Measurements from ENCODE around the gene ANKRD33B.
"Not testable (repeated sequence)": the region's sequence is repeated elsewhere in the genome, so short reads cannot be mapped to it uniquely, and the experiment has no call there.

ANKRD33B gene

DNA sequence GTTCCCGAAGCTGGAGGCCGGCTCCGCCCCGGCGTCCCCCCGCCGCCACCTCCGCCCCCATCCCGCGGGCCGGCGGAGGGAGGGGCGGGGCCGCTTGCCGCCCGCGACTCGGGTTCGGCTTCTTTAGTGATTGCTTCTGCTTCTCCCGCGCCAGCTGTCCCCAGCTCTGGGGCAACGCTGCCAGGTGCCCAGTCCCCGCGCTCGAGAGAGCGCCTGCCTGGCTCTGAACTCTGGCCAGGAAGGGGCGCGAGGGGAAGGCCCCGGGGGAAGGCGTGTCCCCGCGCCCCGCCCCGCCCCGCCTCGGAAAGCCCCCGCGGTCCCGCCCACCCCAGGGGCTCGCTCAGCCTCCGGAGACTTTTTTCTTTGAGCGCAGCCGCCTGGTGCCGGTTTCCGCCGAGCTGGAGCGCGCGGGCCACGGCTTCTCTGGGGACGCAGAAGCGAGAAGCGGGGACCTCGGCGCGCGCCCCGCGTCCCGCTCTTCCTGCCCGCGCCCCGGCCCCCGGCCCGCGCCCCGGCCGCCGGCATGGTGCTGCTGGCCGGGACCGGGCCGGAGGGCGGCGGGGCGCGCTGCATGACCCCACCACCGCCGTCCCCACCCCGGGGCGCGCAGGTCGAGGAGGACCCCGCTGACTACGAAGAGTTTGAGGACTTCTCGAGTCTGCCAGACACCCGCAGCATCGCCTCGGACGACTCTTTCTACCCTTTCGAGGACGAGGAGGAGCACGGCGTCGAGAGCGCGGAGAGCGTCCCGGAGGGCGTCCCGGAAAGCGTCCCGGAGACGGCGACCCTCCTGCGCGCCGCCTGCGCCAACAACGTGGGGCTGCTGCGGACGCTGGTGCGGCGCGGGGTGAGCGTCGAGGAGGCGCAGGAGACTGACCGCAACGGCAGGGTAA is at the start of gene ANKRD33B:
Gene ANKRD33B (plus strand): TSS at position 126 of the 893 bp plus-strand sequence. CDS start 398 bp downstream, at position 524.
- DNase-seq (ENCODE audit: low read depth), result no peak

DNA sequence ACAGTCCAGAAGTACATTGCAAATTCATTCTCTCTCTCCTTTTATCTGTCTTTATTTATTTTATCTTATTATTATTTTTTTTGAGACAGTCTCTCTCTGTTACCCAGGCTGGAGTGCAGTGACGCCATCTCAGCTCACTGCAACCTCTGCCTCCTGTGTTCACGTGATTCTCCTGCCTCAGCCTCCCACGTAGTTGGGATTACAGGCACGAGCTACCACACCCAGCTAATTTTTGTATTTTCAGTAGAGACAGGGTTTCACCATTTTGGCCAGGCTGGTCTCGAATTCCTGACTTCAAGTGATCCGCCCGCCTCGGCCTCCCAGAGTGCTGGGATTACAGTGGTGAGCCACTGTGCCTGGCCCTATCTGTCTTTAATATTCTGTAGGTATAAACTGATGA is 49.3 kb upstream of the ANKRD33B start:
- not testable (repeated sequence) for DNase-seq (ENCODE audit: low read depth)

DNA sequence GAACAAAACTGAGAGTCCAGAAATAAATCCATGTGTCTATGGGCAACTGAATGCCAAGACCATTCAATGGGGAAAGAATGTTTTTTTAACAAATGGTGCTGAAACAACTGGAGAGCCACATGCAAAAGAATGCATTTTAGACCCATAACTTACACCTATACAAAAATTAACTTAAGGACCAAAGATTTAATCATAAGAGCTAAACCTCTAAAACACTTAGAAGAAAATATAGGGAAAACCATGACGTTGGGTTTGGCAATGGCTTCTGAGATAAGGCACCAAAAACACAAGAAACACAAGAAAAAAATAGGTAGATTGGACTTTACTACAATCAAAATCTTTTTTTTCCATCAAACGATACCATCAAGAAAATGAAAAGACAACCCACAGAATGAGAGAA is 48.4 kb upstream of the ANKRD33B start:
- DNase-seq (ENCODE audit: low read depth), result no peak

DNA sequence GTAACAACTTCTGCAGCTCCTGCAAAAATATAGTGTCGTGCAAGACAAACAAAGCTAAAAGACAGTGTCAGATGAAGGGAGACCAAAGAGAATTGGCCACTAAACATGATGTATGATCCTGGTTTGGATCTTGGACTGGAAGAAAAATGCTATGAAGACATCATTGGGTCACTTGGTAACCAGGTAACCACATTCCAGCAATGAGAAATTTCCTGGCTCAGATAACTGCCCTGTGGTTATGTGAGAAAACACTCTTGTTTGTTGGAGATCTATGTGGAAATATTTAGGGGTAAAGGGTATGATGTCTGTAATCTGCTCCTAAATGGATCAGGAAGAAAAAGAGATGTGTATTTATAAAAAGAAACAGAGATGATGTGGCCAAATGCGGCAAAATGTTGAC is 45.5 kb upstream of the ANKRD33B start:
- DNase-seq (ENCODE audit: low read depth), result peak; percentile 26

DNA sequence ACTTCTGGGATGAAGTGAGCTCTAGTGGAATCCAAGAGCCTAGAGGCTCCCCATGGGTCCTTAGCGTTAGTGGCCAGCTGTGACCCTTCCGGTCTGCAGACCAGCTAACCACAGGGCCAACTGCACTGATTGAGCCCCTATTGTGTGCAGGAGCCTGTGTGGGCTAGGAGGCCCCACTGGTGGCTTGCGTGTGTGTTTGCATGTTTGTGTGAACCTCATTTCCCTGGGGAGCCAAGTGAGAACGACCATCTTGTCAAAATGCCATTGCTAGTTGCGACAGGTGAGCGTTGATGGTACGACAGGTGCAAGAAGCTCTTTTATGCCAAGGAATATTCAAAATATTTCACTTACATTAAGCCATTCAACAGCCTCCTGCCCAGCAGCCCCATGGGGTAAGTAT is 44.1 kb upstream of the ANKRD33B start:
- DNase-seq (ENCODE audit: low read depth), result no peak

DNA sequence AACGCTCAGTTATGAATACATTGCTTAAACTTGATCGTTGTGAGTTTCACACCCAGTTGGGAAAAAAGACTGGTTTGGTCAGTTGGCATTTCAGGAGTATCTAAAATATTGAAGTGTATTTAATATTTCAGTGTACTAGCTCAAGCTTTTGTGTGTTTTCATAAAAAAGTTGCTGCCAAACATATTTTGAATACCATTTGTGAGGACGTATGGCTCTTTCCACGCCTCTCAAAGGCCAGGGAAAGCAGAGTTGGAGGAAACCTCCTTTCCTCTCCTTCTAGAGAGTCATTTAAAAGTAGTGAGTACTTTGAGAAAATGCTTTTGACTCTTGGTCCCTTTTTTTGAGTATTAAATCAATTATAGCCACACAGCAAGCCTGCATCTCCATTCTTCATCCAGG is 43.2 kb upstream of the ANKRD33B start:
- DNase-seq (ENCODE audit: low read depth), result no peak

DNA sequence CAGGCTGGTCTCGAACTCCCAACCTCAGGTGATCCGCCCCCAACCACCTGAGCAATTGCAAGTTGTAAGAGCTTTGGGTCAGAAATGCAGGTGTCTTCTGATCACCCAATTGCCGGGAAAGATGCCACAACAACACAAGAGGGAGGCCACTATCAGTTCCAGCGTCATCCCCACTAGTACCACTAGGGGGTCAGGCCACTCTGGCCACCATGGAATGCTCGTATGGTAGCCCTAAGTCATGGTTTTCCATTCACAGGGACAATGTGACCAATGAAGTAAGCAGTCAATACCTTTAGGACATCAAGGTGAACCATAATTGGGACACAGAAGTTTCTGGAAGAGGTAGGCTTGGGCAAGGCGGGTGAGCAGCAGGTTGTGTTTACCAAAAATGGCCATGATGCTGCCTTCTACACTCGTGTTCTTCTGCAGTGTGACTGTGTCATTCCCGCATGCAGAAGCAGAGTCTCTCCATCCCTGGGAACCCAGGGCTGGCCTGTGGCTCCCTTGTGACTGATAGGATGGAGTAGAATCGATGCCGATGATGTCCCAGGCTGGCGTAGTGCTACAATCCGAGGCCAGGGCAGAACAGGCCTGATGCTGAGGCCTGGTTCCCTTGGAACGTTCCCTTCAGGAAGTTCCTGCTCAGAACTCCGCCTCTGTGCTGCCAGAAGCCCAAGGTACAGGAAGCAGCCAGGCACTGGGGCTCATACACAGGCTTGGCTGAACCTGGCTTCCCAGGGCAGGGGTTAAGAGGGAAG is 42.2 kb upstream of the ANKRD33B start:
- DNase-seq (ENCODE audit: low read depth), result no peak

DNA sequence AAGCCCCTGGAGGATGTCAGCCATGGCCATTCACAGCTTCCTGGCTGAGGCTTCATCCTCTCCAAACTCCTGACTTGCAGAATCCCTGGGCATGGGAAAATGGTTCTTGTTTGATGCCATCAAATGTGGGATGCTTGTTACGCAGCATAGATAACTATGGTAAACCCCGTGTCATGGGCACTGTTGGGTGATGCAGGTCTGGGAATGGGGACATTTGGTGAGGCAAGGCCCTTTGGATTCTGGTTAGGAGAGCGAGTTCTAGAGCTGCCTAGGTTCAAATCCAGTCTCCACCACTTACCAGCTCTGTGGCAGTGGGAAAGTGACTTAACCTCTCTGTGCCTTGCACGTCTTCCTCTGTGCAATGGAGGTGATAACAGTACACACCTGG is 41.7 kb upstream of the ANKRD33B start:
- no peak for DNase-seq (ENCODE audit: low read depth)

DNA sequence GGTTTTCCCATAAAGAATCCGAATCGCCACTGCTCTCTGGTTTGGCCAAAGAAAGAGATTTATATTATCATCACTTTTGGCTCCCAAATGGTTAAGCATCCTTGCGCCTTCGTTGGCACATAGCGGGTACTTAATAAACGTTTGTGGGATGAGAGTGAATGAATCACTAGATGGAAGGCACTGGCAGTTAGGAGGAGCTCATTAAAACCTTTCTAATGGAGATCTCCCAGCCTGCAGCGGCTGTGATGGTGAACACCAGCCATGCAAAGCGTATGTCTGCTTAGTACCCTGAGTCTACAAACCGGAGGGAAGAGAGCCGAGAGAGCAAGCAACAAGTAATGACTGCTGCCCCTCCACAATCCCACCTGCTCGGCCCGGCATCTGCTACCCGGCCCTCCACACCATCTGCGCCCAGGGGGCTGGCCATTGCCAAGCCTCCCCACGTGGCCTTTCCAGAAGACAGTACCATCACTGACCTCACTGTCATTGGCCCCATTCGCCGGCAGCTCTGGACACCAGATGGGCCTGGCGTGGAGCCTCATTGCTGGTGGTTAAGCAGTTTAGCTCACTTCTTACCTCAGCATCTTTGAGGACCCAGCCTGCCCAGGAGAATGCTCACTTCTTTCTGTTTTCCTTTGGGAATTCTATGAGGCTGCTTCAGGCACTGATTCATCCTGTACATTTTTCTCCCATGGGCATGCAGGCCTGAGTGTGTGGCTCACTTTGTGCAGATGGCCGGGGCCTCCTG is 39.3 kb upstream of the ANKRD33B start:
- DNase-seq (ENCODE audit: low read depth), result peak; percentile 97

DNA sequence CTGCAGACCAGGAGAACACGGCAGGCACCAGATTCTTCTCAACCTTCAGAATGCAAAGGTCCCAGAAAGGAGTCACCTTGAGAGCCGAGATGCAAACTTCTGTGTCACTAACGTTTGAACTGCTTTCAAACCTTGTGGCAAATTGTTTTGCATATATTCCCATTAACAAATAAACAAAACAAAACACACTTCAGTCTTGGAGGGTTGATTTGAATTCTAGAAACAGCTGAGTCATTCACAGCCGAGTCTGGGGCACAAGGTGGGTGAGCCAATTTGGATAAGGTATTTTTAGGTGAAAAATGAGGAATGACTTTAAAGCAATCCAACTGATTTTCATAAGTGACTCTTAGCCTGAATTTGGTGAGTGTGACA is 38.8 kb upstream of the ANKRD33B start:
- DNase-seq (ENCODE audit: low read depth), result no peak

DNA sequence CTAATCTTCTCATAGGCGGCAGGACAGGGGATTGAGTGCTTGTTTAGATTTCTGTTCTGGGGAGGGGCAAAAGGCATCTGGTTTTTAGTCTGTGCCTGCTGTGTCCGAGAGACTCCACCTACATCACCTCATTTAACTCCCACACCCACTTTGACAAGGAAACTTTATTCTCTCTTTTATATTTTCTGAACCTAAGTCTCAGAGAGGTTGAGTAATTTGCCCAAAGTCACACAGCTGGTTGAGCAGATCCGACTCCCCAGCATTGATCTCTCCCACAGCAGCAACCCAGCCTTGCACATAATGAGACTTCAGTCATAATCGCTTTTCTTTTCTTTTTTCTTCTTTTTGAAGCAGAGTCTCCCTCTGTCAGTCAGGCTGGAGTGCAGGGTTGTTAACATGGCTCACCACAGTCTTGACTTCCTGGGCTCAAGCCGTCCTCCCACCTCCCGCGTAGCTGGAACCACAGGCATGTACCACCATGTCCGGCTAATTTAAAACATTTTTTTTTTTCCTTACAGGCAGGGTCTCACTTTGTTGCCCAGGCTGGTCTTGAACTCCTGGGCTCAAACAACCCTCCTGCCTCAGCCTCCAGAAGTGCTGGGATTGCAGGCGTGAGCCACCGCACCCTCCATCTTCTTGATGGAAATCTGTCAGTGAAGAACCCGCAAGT is 36.5 kb upstream of the ANKRD33B start:
- DNase-seq (ENCODE audit: low read depth), result no peak

DNA sequence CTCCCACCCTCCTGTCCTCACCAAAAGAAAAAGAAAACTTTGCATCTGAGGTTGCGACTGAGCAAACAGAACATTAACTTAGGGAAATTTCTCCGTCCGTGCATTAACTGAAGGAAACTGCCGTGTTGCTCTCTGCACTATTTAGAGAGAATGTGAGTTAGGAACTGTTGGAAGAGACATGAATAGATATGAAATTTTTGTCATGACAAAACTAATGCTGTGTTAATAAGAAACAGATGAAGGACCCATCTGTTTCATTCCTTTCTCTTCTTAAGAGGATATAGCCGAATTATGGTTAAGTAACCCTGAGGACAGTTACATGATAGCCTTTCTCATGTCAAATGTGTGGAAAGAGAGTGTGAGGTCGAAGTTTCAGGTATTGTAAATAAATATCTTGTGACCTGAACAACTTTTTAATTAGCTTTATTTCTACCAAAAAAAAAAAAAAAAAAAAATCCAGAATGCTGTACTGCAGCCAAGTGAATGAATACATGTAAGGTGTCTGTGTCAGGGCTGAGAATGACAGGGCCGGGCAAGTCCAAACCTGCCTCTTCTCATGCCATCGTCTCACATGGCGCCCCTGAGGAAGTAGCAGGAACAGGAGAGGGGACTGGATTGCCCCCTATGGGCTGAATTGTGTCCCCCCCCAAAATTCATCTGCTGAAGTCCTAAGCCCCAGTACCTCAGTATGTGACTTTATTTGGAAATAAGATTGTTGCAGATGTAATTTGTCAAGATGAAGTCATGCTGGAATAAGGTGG is 35.6 kb upstream of the ANKRD33B start:
- no peak for DNase-seq (ENCODE audit: low read depth)

DNA sequence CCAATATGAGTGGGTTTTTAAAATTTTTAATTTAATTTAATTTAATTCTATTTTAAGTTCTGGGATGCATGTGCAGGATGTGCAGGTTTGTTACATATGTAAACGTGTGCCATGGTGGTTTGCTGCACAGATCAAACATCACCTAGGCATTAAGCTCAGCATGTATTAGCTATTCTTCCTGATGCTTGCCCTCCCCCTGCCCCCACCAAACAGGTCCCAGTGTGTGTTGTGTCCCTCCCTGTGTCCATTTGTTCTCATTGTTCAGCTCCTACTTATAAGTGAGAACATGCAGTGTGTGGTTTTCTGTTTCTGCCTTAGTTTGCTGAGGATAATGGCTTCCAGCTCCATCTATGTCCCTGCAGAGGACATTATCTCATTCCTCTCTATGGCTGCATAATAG is 35.0 kb upstream of the ANKRD33B start:
- DNase-seq (ENCODE audit: low read depth), result no peak

DNA sequence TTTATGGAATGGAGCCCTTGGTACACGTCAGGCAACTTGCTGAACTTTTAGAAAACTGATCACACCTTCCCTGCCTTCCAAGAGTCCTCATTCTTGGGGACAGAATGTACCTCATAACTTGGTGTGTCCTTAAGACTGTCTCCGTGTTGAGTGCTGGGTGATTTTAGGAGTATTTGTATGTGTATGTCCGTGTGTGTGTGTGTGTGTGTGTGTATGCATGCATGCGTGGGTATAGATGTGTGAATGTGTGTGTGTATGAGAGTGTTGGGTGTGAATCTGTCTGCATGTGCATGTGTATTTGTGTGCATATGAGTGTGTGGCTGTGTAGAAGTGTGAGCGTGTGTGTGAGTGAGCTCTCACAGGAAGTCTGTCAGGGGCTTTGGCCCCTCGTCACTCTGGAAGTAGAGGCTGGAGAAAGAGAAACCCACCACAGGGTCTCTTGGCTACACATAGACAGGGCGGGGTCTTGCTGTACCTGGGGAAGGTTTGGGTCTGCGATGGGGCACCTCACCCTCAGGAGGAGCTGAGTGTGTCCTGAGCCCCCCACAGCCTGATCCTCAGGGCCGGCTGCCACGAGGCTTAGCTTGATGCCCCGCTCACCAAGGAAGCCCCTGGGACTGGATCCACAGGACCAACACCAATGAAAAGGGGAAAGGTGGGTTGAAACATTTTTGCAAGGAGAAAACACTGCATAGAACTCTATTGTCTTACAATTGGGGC is 33.1 kb upstream of the ANKRD33B start:
- DNase-seq (ENCODE audit: low read depth), result no peak

DNA sequence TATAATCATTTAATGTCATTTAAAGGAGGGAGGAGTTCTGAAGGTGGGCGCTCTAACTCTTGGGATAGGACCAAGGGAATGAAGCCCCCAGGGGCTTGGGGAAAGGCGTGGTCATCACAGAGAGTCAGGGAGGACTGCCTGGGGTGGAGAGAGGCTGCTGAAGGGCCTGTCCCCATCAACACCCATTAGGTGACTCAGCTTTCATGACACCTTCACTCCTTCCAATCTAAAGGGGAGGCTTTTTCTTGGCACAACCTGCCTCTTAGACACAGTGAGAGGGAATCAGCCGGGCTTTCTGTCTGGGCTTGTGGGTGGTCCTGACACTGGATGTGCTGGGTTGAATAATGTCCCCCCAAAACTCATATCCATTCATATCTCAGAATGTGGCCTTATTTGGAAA is 31.4 kb upstream of the ANKRD33B start:
- no peak for DNase-seq (ENCODE audit: low read depth)

DNA sequence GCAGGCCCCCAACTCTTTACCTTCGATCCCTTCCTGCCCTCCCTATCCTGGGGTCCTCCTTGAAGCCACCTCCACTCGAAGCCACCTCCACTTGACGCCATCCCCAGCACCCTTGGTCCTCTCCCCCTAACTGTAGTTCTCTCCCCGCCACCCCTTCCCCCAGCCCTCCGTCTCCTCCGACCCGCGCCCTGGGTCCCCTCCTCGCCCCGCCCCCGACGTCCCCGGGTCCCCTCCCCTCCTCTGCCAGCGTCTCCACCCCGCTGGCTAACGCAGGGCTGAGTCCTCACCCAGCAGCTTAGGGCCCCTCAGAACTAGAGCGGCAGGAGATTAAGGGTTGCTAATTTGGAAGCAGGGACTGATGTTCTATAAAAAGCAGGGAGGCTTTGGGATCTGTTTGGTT is 30.6 kb upstream of the ANKRD33B start:
- no peak for DNase-seq (ENCODE audit: low read depth)

DNA sequence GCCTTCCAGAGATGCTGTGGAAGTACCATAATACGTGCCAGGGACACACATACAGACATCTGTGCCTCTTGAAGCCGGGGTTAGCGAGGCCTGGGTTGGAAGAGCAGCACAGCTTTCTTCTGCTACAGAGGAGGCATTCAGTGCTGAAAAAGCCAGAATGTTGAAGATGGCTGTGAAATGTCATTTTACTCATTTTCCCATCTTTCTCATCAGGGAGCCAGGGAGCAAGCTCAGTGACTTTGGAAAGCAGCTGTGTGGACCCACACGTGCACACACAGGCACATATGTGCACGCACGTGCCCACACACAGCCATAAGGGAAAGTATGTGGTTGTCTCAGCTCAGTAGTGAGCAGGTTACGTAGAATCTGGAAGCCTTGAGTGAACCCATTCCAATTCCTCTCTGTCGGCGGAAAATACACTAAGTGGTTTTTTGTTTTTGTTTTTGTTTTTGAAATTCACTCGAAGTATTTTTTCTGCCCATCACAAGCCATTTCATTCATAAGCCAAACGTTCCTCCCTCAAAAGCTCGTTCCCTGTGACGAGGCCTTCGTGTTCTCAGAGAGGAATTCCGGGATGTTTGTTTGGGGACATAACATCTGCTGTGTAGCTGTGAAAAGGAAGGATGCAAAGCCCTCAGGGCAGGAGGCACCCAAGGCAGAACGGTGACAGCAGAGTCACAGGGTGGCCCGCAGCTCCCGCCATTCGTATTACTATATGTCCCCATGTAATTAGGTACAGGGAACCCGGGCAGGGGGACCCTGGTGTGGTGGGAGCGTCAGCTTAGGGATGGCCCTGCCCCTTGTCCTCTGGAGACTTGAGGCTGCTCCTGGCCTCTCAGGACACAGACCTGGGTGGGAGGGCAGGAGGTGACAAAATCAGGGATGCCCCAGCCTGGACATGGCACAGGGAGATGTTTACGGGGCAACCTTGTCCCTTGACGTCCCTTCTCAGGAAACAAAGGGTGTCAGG is 29.0 kb upstream of the ANKRD33B start:
- no peak for DNase-seq (ENCODE audit: low read depth)

DNA sequence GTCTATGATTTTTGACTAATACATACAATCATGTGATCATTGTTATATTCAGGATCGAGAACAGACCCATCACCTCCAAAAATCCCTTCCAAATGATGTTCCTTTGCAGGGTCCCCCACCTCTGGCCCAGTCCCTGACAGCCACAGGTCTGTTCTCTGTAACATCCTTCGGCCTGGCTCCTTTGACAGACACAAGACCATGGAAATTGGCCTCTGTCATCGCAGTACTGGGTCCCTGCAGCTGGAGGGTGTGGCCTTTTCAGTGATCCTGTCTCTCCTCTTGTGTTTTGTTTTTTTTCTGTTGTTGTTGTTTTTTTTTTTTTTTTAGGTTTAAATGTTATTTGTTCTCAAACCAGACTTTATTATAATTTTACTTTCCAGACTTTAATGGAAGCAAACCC is 27.4 kb upstream of the ANKRD33B start:
- no peak for DNase-seq (ENCODE audit: low read depth)

DNA sequence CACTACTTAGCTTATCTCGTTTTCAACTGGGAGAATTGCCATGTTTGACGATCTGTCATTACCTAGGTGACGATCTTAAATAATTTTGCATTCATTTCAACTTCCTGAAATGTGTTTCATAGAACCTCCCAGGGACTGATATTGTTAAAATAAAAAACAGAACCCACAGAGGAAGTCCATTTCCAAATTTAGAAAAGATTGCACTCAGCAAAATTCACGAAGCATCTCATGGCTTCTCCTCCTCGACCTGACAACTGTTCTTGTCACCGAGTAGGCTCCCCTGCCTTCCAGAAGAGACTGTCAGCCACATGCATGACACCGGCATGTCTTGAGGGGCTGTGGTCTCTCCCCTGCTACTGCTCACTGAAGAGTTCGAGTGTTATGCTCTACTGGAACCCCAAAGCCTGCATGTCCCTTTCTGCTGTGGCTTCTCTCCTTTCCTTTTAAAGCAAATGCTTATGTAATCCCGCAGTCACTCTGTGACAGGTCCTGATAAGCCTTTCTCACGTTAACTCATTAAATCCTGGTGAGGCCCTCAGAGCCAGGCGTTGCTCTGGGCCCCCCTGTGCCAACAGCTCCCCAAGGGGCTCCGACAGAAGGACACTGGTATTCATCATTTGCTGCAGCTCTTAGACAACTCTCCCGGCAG is 26.8 kb upstream of the ANKRD33B start:
- DNase-seq (ENCODE audit: low read depth), result no peak

Data from HS-5 (cell line).